Measurements from ENCODE around the gene RAB14.

Gene RAB14

DNA sequence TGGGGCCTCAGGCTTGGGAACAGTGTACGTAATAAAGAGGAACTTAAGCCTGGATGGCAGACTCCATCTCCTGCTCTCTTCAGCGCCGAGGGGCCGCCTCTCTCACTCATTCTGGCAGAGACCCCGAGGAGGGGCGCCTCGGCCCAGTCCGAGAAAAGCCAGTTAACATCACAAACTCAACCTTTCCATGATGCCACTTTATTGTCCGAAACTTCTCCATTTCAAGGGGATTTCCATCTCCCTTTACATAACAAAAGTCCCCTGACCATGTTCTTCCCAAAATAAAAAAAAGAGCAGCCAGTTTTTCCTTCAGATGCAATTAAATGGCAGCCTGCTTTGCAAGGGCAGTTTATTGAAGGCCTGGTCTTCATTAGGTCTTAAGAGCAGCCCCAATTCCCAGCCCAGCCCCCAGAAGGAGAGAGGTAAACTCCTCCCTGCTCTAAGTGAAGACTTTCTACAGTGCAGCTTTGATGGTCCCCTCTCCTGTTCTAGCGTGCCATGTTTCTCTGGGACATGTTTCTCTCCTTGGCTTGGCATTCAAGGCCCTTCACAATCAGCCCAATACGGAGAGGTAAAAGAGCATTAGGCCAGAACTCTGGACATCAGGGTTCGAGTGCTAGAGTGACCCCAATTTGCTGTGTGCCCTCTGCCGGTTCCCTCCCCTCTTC is 19.5 kb upstream of the RAB14 start:
- no peak for DNase-seq (ENCODE audit: low read depth in 1 of 2, low spot score in 1 of 2)

DNA sequence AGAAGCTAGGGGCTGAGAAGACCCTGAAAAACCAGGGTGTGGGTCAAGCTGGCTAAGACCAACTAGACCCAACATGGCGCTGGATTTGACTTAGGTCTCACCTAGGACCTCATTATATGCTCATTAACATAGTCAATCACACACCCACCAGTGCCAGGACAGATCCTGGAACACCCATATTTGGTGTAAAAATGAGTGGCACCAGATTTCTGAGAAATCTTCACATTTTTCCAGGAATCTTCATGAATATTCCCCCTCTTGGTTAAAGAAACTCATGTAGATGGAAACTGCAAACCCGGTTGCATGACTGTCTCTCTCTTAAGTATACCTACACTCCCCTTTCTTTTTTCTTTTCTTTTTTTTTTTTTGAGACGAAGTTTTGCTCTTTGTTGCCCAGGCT is 17.9 kb upstream of the RAB14 start:
- no peak for DNase-seq (ENCODE audit: low read depth in 1 of 2, low spot score in 1 of 2)

DNA sequence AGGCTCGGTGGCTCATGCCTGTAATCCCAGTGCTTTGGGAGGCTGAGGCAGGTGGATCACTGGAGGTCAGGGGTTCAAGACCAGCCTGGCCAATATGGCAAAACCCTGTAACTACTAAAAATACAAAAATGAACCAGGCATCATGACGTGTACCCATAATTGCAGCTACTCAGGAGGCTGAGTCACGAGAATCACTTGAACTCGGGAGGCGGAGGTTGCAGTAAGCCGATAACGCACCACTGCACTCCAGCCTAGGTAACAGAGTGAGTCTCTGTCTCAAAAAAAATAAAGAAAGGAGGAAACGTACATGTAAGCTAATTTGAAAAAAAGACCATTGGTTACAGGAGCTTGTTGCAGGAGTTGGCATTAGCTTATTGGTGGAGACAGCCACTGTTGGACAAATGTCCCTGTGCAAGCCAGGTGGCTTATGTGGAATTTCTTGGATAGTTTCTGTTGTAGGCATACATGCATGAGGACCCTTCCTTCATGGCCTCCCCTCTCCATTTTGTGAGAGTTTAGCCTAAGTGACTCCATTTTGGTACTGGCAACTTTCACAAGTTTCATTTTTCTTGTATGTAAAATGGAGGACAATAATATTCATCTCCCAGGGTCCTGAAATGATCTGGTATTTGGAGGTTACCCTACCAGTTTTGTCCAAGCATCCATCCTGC is 16.8 kb upstream of the RAB14 start:
- no peak for DNase-seq (ENCODE audit: low read depth in 1 of 2, low spot score in 1 of 2)

DNA sequence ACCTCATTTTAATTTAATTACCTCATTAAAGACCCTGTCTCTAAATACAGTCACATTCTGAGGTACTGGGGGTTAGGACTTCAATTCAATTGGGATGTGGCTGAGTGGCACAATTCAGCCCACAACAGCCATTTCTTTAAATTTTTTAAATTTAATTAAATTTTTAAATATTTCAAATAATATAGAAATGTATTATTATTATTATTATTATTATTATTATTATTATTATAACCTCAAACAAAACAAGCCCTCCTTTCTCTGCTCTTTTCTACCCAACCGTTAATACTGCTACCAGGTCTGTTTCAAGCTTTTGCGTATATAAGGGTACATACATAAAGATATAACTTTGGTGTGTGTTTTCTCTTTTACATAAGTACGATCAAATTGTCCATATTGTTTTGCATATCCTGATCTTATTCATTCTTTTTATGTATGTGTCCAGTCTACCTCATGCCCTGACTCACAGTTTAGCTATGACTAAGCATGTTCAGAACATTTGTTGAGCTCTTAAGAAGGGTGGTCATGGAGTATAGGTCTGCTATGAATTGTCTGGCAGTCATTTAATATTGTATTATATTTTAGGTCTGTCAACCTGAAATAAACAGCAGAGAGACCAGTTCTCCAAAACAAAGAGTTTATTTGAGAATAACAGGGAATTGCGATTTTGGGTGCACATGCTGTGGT is 16.1 kb upstream of the RAB14 start:
- DNase-seq (ENCODE audit: low read depth in 1 of 2, low spot score in 1 of 2): no peak

DNA sequence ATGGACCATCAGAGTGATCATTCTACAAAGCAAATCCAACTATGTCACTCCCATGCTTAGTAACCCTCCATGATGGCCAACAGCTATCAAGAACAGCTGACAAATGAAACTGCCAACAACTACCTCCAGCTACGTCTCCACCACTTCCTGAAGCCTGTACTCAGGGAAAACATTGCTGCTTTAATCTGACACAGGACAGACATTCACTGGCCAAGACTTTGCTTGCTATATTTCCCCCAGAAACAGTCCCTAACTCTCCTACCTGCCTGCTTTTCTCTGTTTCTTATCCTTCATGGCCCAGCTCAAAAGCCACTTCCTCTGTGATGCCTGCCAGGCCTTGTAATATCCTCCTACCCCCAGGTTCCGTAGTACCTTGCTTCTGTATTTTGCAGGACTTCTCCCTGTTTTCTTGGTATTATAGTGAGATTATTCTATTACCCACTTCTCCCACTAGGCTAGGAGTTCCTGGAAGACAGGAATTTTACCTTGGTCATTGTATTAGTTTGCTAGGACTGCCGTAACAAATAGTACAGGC is 14.7 kb upstream of the RAB14 start:
- no peak for DNase-seq (ENCODE audit: low read depth in 1 of 2, low spot score in 1 of 2)

DNA sequence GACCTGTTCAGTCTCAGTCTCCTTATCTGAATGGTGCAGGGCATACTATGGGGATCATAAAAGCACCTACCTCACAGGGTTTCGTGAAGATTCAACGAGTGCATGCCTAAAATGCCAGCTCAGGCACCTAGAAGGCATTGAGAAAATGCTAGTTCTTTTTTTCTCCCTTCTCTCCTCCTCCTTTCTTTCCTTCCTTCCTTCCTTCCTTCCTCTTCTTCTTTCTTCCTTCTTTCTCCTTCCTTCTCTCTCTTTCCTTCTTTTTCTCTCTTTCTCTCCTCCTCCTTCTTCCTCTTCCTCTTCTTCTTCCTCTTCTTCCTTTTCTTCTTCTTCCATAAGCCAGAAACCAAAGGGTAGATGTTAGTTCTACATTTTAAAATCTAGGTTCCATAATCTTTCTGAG is 12.3 kb upstream of the RAB14 start:
- DNase-seq (ENCODE audit: low read depth in 1 of 2, low spot score in 1 of 2): no peak

DNA sequence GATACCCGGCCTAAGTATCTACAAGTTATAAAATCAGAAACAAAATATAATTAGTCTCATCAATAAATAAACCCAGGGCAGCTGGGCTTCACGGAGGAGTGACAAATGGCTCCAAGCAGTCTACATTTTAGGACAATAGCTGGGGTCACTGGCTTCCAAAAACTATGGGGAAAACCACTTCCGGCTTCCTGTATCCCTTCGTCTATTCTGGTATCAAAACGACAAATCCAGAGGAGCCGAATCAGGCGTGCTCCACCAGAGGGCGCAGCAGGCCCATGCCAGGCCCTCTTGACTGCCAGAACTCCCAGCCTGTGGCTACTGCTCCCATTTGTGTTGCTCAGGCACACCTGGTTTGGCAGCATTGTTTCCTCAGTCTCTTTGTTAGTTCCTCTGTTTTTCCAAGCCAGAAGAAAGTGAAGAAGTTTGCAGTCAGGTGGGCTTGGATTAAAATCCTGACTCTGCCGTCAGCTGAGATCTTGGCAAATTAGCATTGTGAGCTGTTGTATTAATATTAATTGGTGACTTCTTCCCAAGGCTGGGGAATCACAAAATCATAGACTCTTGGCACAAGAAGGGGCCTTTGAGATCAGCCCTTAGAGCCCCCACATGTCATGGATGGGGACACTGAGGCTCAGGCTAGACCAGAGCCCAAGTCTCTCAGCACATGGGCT is 11.6 kb upstream of the RAB14 start:
- DNase-seq (ENCODE audit: low read depth in 1 of 2, low spot score in 1 of 2): peak; percentile 42 to 48

DNA sequence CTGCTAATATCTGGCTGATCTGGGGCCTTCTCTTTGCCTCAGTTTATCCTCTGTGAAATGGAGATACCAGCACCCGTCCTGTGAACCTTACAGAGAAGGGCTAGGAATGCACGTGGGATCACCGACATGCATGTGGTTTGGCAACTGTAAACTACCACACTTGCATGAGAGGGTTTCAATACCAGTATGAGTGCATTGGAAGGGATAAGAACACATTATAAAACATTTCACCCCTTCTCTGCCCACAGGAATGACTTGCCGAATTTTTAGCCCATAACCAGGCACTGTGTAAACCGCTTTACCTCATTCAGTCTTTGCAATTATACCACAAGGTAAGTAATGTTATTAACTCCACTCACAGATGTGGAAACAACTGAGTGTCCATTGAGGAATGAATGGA is 8.9 kb upstream of the RAB14 start:
- no peak for DNase-seq (ENCODE audit: low read depth in 1 of 2, low spot score in 1 of 2)

DNA sequence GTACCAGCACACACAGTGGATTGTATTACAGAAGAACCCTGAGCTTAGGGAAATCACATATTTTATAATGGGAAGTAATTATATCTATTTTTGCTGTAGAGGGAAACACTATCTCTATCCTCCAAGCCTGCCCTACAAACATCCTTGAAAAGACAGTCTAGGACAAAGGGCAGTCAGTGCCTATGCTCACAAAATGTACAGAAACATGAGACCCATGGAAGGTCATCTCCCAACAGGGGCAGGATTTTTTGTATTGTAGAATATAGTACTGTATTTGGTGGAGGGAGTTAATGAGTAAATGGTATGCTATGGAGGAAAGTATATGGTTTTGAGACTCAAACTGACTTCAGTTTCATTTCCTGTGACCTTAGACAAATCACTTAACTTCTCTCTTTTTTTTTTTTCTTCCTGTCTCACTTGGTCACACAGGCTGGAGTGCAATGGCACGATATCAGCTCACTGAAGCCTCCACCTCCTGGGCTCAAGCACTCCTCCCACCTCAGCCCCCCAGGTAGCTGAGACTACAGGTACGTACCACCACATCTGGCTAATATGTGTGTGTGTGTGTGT is 5.8 kb upstream of the RAB14 start:
- no peak for DNase-seq (ENCODE audit: low read depth in 1 of 2, low spot score in 1 of 2)

DNA sequence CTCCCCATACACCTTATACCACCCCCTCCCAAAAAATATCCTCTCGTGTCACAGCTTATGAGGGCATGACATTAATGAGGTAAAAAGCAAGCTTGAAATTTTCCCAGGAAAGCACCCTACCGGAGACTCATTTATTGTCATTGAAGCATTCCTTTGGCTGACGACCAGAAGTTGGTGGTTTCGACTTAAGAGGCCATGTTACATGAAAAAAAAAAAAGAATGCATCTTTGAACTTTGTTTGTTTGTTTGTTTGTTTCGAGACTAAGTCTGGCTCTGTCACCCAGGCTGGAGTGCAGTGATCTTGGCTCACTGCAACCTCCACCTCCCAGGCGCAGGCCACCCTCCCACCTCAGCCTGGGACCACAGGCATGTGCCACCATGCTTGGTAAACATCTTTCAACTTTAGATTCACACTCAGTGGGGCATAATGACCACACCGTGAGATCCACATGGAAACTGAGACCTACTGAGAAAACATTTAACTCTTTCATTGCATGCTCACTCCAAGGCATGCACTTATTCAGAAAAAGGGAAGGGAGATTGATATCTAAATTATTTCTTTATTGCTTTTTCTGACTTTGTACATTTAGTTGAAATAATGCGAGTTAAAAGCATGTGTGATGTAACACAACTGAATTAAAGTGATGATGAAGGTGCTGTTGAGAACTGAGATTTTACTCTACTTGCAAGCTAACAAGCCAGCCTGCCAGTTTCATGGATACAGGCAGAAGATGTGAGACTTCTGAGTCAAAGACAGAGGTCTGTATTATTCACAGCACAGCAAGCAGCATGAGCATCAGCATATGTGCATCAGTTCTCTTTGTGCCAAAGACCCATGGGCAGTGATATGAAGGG is 5.1 kb upstream of the RAB14 start:
- DNase-seq (ENCODE audit: low read depth in 1 of 2, low spot score in 1 of 2): no peak

DNA sequence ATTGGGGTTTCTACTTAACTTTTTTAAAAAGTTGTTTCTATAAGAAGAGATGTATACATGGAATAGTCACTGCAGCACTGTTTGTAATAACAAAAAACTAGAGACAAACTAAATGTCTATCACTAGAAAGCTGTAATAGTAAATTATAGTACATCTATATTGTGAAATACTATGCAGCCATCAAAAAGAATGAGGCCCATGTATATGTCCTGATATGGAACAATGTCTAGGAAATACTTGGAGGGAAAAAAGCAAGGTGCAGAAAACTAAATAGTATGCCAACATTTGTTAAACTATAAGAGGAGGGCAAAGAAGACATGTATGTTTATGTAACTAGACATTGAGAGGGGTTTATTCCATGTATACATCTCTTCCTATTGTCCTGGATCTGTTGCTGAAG is 2.9 kb upstream of the RAB14 start:
- no peak for DNase-seq (ENCODE audit: low read depth in 1 of 2, low spot score in 1 of 2)

DNA sequence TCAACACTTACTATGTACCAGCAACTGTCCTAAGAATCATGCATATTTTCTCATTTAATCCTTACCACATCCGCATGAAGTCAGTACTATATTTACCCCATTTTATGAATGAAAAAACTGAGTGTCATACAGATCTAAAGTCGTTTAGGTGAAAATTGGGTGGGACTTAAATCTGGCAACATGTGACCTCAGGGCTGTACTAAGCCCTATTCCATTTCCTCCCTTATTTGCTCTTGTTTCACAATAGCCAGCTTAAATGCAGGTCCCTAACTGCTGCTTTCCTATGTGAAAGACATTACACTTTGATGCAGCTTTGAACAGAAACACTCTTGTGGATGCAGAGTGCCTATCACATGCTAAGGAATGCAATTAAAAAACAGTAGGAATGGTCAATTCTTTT is 2.5 kb upstream of the RAB14 start:
- no peak for DNase-seq (ENCODE audit: low read depth in 1 of 2, low spot score in 1 of 2)

DNA sequence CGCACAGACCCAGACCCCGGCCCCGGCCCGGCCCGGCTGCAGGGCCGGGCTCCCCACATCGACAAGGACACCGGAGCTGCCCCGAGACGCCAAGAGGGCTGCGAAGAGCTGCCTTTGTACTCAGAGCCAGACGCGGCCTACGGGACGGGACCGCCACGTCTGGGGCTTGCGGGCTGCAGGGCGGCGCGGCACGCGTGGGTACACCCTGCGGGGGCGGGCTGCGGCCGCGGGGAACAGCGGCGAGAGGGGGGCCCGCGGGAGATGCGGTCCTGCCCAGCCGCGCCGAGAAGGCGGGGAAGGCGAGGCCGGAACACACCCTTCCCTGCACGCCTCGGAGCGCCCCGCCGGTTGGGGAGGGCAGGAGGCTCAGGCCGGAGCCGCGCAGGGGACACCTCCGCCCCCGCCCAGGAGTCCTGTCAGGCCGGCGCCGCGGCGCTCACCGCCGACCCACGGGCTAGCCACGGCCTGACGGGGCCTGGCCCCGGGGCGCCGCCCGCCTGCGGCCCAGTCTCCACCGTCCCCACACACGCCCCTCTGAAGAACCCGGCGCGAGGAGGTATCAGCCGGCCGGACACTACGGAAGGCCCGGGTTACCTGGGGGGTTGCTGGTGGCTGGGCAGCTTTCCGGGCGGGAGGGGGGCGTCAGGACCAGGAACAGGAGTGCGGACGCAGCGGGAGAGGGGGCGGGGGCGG is 478 bp downstream of the RAB14 start:
- DNase-seq (ENCODE audit: low read depth in 1 of 2, low spot score in 1 of 2): peak; percentile 19 to 37

DNA sequence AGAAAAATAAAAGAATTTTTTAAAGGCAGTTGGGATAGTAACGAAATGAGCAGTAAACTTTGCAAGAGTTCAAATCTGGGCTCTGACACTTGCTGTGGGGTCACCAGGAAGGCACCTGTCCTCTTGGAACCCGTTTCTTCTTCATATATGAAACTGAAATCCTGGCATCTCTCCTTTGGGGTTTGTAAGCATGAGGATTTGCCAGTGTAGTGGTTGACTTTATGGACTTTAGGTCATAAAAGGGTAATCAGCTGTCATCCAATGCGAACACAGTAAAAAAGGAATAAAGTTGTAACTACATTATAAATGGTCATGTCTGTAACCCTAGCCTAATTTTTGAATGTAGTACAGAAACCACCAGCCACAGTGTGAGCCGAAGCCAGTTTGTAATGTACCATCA is 1.3 kb downstream of the RAB14 start:
- no peak for DNase-seq (ENCODE audit: low read depth in 1 of 2, low spot score in 1 of 2)

DNA sequence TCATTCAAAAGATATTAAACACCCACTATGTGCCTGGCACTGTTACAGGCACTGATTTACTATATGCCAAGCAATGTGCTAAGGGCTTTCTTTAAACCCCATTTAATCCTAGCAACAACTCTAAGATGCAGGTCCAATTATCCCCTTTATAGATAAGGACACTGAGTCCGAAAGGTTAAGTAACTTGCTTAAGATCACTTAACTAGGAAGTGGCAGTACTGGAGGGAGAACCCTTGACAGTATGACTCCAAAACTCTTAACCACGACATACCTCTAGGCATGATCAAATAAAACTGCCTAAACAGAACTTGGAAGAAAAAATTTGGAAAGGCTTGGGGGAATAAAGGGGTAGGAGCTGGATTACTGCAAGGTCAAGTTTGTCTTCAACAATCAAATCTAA is 1.7 kb downstream of the RAB14 start:
- DNase-seq (ENCODE audit: low read depth in 1 of 2, low spot score in 1 of 2): no peak

DNA sequence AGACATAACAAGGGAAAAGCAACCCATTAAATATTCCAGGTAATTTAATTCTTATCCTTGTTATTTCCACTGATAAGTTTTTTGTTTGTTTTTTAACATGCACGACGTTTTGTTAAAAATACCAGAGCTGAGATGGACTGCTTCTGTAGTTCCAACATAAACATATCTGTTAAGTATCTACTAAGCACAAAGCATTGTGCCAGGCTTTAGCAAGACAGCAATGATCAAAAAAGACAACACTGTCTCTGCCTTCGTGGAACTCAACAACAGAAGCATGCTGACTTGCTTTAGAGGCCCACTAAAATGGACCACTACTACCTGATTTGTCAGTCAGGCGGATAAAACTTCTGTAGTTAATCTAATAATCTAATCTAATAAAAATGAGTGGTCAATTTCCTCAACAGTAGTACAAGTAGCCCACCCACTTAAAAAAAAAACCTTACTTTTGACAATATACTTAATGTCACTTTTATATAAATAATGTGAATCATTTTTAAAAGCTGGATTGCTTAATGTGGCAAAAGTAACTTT is 3.1 kb downstream of the RAB14 start:
- no peak for DNase-seq (ENCODE audit: low read depth in 1 of 2, low spot score in 1 of 2)

DNA sequence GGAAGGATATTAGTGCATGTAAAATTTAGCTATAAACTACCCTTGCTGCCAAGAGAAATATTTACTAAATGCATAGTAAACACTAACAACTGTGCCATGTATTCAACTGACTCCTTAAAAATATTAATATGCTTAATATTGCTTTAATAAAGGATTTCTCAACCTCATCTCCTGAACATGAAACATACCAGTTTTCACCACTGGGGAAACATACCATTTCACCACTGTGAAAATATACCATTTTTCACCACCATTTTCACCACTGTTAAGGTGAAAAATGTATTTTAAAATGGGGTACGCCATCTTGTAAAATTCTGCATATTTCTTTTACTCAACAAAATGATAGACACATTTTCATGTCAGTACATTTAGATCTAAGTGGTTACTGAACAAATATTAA is 4.5 kb downstream of the RAB14 start:
- DNase-seq (ENCODE audit: low read depth in 1 of 2, low spot score in 1 of 2): no peak

DNA sequence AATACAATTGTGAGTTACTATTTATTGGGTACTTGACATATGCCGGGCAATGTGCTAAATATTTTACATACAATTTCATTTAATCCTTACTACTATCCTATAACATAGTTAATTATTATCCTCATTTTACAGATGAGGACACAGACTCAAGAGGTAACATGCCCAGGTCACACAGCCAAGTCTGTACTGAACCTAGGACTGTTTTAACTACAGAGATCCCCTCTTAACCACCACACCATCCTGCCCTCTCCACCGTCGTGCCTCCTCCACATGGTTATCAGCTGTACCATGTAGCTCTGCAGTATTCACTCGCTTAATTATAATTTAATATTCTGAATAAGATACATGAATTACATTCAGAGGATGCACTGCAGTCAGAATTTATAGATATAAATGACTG is 5.3 kb downstream of the RAB14 start:
- DNase-seq (ENCODE audit: low read depth in 1 of 2, low spot score in 1 of 2): no peak

DNA sequence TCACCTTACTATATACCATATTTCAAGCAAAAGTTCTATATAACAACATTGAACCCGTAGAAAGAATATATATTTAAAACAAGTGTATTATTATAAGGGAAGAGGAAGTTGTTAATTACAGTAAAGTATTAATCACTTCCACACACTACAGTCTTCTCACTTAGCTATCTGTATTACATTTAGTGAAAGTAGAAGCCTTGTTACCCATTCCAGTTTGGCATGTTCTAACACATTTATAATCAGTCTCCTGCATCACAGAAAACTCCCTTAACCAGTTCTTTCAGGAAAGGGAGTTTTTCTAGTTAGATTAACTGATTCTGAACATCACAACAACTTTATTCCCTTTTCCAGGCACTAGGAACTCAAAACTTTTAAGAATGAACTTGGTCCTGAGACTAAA is 6.9 kb downstream of the RAB14 start:
- no peak for DNase-seq (ENCODE audit: low read depth in 1 of 2, low spot score in 1 of 2)

All from activated T-helper 1 cell treated with anti-CD3 and anti-CD28 coated beads, Interleukin-2, amount 50 U/mL, for 16 hours (primary cell).